Omental fat pad (tissue), 4 donors: ENCODE results near the gene RRP9. TPM values are rescaled to one million over a fixed set of nuclear protein-coding genes. Genes with fewer than 3 reads are reported as not detected.

Experiments used
- ATAC-seq: fragments of 150-250 bp; one replicate; pipeline ENCODE4 v1.9.1; 2016; ENCODE audit warnings: mild to moderate bottlenecking, moderate library complexity; ENCODE audit not compliant: low FRiP score
- DNase-seq: peaks from one replicate; pipeline ENCODE4 v3.0.0-alpha.2; 2019; ENCODE audit warnings: low spot score
- CTCF ChIP-seq, 3 donors: fragments of 450-650 bp; IDR thresholded peaks; one replicate each; pipeline ENCODE4 v1.5.1; 2016 to 2017; ENCODE audit warnings: antibody characterized with exemption in 3 of 3, mild to moderate bottlenecking in 3 of 3, moderate library complexity in 2 of 3
- total RNA-seq, 4 donors: library from RNA; depleted of rRNA; stranded (reverse); fragments of >200 nt; gene quantifications; one replicate each; pipeline ENCODE4 v1.1.0, GENCODE V29; 2016

Gene RRP9
- total RNA-seq, 4 donors from 2014 or later = 19.2 to 55.8 (median 21.3) TPM

DNA sequence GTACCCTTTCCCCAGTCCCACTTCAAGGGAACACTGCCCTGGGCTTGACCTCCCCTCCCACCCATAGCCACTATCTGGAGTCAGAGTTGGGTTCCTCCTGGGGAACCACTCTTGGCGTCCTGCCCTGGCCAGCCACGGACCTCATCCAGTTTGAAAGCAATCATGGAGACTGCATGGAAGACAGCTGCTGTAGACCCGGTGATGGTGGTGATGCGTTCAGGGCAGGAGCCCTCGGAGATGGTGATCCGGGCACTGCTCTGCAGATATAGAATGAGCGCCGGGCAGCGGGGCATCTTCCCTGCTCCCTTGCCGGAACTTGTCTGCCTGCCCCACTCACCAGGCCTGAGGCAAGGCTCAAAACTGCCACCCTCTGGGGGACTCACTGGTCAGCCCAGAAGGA is 18.7 kb upstream of the RRP9 start:
- DNase-seq (no peak), ATAC-seq (no peak)
- TF ChIP-seq CTCF (IDR thresholded peaks at IDR 0.05) = no peak

DNA sequence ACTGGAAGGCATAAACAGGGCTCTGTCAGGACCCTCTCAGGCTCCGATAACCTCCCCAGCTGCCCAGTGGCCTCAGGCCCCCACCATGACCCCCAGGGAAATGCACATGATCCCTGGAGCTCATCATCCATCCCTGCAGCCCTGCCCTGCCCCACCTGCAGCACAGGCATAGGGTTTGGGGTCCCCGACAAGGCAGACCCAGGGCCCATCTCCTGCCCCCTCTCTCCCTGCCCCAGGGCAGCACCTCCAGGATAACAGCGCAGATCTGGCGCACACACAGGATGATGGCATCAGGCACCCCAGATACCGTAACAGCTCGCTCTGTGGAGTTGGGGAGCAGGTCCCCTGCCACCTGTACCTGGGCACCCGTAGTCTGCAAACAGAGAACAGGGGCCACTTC is 17.9 kb upstream of the RRP9 start:
- no peak for DNase-seq
- ATAC-seq = no peak
- no peak for TF ChIP-seq CTCF (IDR thresholded peaks at IDR 0.05)

DNA sequence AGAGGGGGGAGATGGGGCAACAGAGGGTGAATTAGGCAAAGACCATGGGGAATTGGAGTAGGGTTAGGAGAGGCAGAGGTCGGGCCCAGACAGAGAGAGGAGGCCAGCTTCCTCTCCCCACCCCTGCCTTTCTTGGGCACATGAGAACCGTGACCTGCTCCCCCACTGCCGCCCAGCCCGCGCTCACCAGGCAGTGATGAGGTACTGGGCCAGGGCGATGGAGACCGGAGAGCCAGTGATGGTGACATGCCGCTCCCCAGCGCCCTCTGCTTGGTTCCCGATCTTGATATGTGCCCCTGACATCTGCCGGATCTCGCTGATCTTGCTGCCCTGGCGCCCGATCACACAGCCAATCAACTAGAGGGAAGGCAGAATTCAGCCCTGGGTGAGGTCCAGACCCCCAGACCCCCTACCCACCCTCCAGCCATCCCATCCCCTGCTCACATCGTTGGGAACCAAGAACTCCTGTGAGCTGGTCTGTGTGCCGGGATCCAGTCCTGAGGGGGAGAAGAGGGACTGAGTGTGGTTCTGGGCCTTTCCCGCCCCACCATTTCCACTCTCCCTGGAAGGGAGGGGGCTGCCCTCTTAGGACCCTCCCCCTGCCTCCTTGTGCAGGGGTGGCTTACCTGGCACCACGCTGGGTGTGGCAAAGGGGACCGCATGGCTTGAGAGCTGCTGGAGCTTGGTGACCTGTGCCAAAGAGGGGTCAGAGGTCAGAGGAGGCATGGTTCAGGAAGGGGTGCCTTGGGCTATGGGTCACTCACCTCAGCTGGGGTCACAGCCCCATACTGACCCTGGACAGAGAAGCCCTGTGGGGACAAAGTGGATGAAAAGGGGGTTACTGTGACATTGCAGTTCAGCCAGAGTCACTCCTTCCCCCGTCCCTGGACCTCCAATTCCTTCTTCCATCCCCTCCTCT is 17.2 kb upstream of the RRP9 start:
- no peak for TF ChIP-seq CTCF (IDR thresholded peaks at IDR 0.05)
- ATAC-seq = no peak
- no peak for DNase-seq

GRCh38 chr3:51957520-51958205 is 16.0 kb upstream of the RRP9 start:
- ATAC-seq = no peak
- DNase-seq = no peak

GRCh38 chr3:51955893-51956770 is 14.4 kb upstream of the RRP9 start:
- DNase-seq (no peak), ATAC-seq (peak; percentile 77)
- TF ChIP-seq CTCF (IDR thresholded peaks at IDR 0.05) = no peak

More at GRCh38 chr3:51957520-51958205, 16.0 kb upstream of the RRP9 start:
- TF ChIP-seq CTCF (IDR thresholded peaks at IDR 0.05) = no peak

DNA sequence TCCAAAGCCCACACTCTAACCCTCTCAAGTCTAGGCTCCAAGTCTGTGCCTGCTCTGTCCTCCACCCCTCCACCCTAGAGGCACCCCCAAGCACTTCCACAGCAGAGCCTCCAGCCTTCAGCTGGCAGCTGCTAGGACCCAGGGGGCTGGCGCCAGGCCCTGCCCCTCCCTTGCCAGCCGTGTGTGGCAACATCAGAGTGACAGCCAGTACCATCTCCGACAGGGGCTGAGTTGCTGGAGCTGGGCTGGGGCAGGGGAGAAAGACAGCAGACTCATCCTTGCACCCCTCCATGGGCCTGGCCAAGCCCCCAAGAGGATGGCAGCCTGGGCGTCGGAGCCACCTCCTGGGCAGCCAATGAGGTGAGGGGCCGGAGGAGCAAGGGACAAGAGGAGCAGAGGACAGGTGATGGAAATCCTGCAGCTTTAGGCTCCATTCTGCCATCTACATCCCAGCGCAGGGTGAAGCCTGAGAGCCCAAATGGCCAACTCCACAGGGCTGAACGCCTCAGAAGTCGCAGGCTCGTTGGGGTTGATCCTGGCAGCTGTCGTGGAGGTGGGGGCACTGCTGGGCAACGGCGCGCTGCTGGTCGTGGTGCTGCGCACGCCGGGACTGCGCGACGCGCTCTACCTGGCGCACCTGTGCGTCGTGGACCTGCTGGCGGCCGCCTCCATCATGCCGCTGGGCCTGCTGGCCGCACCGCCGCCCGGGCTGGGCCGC is 13.6 kb upstream of the RRP9 start, which contains the start of gene GPR62:
TSS of gene GPR62 (plus strand) at position 207 of the 718 bp plus-strand sequence. CDS start at position 479, 272 bp downstream.
- TF ChIP-seq CTCF (IDR thresholded peaks at IDR 0.05) = no peak
- ATAC-seq (no peak), DNase-seq (no peak)
